Measurements from ENCODE around the gene PDE1A.
A peak's percentile ranks its signal among the peaks of the same experiment; 100 is the strongest.
"Not testable (repeated sequence)": the region's sequence is repeated elsewhere in the genome, so short reads cannot be mapped to it uniquely, and the experiment has no call there.

Gene PDE1A

GRCh38 chr2:182300608-182301007, 126.2 kb downstream of the PDE1A start:
- DNase-seq (ENCODE audit: low read depth) = peak; percentile 71
- TF ChIP-seq, protein P1, sequence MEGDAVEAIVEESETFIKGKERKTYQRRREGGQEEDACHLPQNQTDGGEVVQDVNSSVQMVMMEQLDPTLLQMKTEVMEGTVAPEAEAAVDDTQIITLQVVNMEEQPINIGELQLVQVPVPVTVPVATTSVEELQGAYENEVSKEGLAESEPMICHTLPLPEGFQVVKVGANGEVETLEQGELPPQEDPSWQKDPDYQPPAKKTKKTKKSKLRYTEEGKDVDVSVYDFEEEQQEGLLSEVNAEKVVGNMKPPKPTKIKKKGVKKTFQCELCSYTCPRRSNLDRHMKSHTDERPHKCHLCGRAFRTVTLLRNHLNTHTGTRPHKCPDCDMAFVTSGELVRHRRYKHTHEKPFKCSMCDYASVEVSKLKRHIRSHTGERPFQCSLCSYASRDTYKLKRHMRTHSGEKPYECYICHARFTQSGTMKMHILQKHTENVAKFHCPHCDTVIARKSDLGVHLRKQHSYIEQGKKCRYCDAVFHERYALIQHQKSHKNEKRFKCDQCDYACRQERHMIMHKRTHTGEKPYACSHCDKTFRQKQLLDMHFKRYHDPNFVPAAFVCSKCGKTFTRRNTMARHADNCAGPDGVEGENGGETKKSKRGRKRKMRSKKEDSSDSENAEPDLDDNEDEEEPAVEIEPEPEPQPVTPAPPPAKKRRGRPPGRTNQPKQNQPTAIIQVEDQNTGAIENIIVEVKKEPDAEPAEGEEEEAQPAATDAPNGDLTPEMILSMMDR (conservative IDR thresholded peaks at IDR 0.05; ENCODE audit: low read depth, low read length) = no peak
- no peak overlapping the region for H3K4me3 ChIP-seq (ENCODE audit: low read depth, low read length)

DNA sequence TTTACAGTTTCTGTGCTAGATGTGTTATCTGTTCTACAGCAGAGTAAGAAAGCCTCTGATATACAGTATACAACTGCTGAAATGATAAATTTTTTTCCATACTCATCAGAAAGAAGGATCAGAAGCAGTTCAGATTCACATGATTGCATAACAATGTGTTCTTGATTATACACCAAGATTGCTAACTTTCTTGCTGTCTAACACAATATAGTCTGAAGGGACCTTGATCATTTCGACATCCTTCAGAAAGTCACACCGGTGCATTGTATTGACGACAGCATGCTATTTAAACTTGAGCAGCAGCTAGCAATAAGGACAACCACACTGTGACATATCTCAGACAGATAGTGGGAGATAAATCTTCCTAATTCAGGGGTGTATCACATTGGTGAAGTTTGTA, 127.2 kb downstream of the PDE1A start:
- TF ChIP-seq, protein P1 (conservative IDR thresholded peaks at IDR 0.05; ENCODE audit: low read depth, low read length) = no peak
- no peak overlapping the region for H3K4me3 ChIP-seq (ENCODE audit: low read depth, low read length)

DNA sequence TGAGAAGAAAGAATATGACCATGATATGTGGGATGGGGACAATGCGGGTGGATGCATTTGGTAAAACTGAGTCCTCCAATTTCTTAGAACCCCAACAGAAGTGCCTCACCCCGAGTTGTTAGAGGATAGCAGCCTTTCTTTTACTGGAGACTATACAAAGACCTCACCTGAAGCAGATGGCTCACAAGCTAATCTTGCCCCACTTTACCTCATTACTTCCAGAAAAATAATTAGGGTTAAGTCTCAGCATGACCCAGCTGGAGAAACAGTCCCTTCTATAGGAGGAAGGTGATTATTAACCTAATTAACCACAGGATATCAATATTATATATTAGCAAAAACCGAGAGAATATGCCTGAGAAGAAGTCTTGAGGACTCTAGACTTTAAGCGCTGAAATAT, 128.4 kb downstream of the PDE1A start:
- no peak for DNase-seq (ENCODE audit: low read depth)
- TF ChIP-seq, protein P1 (conservative IDR thresholded peaks at IDR 0.05; ENCODE audit: low read depth, low read length) = no peak
- no peak overlapping the region for H3K4me3 ChIP-seq (ENCODE audit: low read depth, low read length)

More for the DNA sequence above, 127.2 kb downstream of the PDE1A start:
- DNase-seq (ENCODE audit: low read depth) = no peak

DNA sequence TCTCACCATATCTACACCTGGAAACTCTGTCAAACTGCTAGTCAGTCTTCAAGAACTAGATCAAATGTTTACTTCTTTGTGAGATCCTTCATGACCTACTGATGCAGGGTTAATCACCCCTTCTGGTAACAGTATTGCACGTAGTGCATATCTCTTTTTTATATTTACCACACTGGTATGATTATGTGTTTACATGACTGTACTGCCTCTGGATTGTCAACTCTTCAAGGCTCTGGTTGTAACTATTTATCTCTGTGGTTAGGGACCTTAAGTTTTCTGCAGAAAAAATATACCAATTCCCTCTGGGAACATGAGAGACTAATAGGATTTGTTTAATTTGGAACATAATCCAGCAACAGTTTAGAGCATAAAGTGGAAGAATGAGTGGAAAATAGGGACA, 135.5 kb downstream of the PDE1A start:
- TF ChIP-seq, protein P1 (conservative IDR thresholded peaks at IDR 0.05; ENCODE audit: low read depth, low read length) = no peak
- no peak overlapping the region for H3K4me3 ChIP-seq (ENCODE audit: low read depth, low read length)
- no peak for DNase-seq (ENCODE audit: low read depth)

DNA sequence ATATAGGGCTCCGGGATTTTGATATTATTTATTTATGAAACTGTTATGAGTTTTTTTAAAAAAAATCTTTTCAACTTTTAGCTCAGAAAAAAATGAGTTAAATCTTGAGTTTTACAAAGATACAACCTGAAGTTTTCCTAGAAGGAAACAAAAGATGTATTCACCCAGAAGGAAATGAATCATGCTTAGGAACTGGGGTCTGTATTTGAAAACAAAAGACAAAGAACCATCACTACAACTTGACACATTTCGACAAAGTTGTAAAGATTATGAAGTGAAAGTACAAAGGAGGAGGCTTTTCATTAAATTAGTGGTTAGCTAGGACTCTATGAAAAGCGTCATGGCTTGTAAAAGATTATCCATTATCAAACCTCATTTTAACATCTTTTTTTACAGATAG, 143.3 kb downstream of the PDE1A start:
- TF ChIP-seq, protein P1 (conservative IDR thresholded peaks at IDR 0.05; ENCODE audit: low read depth, low read length) = no peak
- no peak overlapping the region for H3K4me3 ChIP-seq (ENCODE audit: low read depth, low read length)
- DNase-seq (ENCODE audit: low read depth) = no peak

GRCh38 chr2:182281276-182281675, 145.6 kb downstream of the PDE1A start:
- DNase-seq (ENCODE audit: low read depth) = no peak
- H3K4me3 ChIP-seq (ENCODE audit: low read depth, low read length) = no peak overlapping the region
- TF ChIP-seq, protein P1 (conservative IDR thresholded peaks at IDR 0.05; ENCODE audit: low read depth, low read length) = no peak

DNA sequence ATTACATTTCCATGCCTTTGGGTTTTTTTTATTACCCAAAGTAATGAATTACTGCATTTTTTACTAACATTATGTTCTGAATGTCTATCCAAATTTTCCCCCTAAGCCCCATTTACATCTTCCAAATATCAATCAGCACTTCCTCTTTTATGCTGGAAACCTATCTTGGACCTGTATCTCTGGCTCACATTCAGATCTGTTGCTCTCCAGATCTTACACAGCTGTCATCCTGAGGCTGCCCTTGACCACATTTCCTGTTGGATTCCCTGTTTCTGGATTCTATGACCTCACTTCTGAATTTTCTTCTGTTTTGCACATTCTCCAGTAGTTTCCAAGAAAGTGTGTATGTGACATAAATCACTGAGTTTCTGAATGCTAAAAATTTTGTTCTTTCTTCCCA, 146.7 kb downstream of the PDE1A start:
- peak; percentile 39 for DNase-seq (ENCODE audit: low read depth)
- H3K4me3 ChIP-seq (ENCODE audit: low read depth, low read length) = no peak overlapping the region
- TF ChIP-seq, protein P1 (conservative IDR thresholded peaks at IDR 0.05; ENCODE audit: low read depth, low read length) = no peak

DNA sequence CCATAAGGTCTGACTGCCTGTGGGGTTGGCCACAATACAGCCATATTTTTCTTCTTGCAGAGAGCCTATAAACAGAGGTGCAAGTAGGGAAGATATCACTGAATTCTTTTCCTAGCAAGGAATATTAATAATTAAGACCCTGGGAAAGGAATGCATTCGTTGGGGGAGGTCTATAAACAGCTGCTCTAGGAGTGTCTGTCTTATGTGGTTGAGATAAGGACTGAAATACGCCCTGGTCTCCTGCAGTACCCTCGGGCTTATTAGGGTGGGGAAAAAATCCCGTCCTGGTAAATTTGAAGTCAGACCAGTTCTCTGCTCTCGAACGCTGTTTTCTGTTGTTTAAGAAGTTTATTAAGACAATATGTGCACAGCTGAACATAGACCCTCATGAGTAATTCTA, 150.2 kb downstream of the PDE1A start:
- H3K4me3 ChIP-seq (ENCODE audit: low read depth, low read length); DNase-seq (ENCODE audit: low read depth): not testable (repeated sequence)
